HG03571 (cell line): ENCODE results near the gene AREG.

Source experiments
- ATAC-seq: cut with Tn5 transposase; IDR thresholded peaks from one replicate; pipeline ENCODE4 v1.9.1; 2021; ENCODE audit not compliant: unreplicated experiment

AREG gene

DNA sequence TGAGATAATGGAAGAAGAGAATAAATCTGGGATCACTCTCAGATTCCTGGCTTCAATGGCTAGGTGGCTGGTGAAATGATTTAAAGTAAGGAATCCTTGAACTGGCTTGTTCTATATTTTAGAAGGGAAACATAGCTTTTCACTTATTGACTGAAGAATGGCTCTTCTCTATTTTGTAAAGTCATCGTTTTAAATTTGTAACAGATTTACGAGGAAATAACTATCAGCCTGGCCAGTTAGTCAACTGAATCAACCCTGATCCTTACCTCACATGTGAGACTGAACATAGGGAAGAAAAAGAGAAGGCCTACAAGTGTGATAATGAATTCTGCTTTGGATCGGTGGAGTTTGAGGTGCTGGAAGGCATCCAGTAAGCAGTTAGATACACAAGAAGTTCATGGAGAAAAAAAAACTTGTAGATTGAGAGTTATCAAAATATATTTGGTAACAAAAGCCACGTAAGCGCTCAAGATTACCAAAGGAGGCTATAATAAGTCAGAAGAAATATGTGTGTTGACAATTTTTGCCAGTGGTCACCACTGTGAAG lies 12.0 kb downstream of the AREG start:
- no peak for ATAC-seq

DNA sequence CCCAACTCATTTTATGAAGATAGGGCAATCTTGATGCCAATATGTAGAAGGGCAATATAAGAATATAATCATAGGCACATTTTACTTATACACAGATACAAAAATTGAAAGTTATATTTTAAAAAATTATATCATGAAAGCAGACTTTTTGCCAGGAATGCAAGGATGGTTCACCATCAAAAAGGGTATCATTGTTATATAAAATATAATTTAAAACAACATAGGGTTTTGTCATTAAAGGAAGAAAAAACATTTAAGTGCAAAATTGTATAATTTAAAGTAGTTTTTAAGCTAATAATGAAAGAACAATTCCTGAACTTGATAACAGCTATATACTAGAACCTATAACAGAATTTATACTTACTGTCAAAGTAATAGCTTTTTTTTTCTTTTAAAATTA lies 15.9 kb downstream of the AREG start:
- no peak for ATAC-seq

DNA sequence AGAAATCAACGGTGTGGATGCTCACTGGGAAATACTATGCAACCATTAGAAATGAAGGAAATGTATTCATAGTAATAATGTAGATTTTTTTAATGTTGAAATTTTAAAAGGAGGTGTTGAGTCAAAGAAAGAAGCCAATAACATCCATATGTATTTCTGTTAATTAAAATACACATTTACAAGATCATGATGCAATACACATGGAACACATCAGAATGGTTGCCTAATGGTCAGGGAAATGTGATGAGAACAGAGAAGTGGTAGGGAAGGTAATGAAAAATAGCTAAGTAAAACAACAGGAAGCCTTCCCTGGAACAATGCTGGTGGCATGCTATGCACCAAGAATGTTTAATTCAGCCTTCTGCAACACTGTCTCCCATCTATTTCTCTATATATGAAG lies 18.2 kb downstream of the AREG start:
- no peak for ATAC-seq

DNA sequence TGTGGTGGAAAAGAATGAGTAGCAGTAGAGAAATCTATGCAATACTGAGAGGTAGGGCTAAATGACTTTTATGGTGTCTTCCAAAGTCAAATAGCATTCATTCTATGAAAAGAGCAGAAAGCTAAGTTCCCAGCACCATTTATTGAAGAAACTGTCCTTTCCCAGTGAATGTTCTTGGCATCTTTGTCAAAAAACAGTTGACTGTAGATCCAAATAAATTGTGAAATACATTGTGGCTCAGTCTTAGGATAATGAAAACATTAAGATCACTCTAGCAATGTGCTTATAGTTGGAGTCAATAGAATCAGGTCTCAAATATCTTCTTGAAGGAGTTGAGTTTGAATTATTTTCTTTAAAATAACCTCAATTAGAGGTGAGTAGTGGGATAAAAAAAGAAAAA lies 19.4 kb downstream of the AREG start:
- no peak for ATAC-seq

GRCh38 chr4:74466242-74466641 lies 21.3 kb downstream of the AREG start:
- ATAC-seq: no peak

DNA sequence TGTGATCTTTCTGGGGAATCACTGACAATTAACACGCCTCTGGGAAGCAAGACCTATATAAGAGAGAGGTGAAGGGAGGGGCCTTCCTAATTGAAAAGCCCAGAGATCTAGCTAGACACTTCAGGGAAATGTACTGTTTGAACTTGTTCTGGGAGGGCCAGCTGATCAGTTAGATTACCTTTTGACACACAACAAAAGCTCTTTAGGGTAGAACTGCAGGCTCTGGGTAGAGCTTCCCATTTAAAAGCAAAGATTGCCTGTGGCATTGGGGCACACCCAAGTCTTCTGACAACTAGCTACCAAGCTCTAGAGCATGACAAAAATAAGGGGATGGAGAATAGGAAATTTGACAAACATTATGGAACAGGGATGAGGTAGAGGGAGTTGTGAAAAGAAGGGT lies 26.3 kb downstream of the AREG start:
- ATAC-seq: no peak

DNA sequence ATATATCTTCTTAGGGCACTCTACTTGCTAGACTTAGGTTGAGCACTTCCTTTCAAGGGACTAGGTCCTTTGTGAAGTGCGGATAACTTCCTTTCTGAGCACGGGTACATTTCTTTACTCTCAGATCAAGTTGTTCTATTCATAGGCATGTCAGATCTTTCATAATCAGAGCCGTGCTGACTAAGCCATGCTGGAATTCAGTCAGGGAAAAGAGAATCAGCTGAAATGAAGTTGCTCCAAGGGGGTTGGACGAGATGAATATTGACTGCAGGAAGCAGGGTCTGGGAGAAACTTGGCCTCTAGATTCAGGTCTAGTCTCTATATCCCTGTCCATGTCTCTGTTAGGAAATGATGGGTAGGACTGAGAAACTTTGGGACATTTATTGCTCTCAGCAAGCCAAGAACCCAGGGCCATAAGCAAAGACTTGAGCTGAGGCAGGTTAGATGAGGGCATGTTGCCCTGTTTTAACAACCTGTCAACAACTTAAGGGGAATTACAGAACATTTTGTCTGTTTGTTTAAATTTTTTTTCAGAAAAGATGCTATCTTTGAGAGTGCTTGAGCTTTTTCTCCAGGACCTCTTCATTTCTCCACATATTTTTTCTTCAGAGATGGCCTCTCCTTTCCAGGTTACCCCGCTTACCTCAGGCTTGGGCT lies 28.3 kb downstream of the AREG start:
- ATAC-seq: no peak

DNA sequence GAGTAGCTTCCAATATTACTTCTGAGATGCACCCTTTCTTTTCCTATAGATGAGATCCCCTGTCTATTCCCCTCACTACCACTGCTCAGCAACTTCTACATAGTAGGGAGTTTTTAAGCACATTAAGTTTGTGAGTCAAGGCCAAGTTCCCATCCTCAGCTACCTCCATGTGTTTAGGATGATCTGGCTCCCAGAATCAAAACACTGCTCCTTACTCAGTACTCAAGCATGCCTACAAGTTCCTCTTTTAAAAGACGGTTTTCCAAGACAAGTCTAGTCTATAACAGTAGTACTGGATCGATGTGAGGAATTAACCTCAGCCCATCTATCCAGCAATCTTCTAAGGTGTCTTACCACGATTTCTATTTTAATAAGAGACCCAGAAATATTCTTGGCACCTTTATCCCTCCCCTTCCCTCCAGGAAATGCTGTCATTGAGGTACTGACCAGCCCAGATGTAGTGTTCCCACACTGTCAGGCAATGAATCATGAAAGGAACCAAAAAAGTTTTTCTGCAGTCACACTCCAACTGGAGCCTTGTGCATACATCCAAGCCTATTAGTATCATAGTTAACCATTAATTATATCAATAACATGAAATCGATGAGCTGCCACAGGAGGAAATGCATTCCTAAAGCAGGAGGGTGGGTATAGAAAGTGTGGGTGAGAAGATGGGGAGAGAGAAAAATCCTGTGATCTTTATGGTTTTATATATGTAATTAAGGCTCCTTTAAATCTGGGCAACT lies 29.6 kb downstream of the AREG start:
- no peak for ATAC-seq

DNA sequence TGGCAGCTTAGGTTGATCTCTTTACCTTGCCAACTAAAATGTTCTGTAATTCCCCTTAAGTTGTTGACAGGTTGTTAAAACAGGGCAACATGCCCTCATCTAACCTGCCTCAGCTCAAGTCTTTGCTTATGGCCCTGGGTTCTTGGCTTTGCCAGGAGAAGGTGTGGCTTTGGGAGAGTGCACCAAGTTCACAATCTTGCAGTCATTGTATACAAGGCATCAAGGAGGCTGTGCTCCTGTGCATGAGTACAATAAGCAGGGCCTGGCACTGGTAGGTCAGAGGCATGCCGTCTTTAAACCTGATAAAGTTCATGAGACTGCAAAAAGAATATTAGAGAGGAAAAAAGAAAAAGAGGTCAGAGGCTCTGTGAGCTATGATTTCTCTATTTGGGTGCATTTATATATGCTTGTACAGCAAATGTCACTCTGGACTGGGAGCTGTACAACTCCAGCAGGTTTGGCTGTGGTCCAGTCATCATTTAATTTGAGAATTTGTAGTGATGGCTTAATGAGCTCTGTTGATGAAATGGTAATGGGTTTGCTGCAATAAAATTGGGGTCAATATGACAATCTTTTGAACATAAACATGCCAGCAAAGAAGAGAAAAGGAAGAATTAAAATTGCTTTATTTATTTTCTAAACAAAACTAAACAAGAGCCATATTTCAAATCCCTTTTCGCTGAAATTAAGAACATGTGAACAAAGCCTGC lies 30.3 kb downstream of the AREG start:
- ATAC-seq: no peak

DNA sequence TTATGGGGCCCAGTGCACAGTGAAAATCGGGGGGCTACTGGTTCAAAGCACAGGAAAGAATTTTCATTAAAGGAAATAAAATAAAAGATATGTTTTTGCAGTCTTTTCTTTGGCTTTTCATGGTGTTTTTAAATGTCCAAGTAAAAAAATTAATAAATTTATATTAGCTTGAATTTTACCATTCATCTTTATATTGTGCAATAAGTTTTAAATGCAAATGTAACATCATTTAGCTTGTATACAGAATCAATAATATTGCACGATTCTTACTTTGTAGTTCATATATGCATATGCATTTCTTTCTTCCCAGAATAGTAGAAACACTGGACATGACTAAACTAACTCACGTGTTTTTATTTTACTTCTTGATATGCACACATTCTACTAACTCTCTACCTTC lies 31.0 kb downstream of the AREG start:
- no peak for ATAC-seq

DNA sequence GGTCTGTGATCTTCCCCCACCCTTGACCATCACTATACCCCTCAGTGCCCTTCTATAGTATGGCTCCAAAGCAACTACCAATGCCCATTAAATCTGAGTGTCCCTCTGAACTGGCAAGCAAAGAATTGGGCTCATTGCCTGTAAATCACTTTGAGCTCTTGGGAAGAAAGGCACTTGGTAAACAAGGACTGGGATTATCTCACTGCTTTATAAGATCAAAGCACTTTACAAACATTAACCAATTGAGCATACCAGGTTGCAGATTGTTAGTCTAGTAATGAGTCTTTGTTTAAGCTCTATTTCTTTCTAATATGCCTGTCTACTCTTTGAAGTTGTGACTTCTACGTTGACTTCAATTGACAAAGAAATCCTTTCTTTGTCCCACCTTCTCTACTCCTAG lies 34.1 kb downstream of the AREG start:
- ATAC-seq: no peak

- ATAC-seq: no peak
These were observed 35.3 kb downstream of the AREG start for GRCh38 chr4:74480267-74480666.

- ATAC-seq: no peak
These were observed 37.1 kb downstream of the AREG start for GRCh38 chr4:74481891-74482609.

DNA sequence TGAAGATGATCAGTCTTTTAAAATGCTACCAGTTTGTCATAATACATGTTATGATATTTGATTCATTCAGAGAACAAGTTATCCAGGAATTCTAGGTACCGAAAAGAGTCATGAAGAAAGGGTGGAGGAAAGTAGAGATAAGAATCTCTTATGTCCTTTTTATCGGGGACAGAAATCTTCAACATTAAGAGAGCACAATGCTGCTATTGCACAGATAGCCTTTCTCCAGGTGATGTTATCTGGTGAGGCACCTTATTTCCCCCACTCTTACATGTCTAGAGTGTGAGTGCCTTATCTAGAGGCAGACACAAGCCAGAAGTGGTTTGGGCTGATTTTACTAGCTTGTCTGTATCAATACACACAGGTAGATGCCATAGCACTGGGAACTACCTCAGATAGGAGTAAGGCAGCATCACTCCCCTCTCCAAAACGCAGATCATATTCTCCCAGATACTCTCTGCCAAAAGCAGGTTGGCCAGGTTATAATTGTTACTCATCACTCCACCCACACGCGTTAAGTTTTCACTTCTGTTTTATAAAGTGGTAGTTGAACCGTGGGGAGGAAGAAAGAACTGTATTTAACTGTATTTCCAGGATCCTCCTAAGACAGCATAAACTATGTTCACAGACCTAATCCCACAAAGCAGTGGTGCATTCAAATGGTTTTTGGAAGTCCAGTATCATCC lies 38.4 kb downstream of the AREG start:
- ATAC-seq: no peak

GRCh38 chr4:74486905-74487304 lies 42.0 kb downstream of the AREG start:
- ATAC-seq: no peak

DNA sequence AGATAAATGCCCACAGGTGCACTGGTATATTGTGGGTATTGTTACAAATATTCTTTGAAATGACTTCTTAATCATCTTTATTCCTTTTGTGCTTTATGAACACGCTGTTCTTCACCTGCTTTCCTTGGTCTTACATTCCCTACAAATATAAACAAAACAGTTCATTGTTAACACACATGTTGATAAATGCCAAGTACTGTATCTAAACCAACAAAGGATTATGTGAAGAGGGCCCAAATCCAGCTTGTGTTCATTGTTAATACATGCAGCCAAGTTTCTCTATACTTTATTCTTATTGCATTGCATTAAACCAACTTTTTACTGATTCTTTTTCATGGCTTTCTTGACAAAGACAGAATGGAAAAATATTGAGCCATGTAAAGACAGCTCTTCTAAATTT lies 42.8 kb downstream of the AREG start:
- no peak for ATAC-seq

- ATAC-seq: no peak
These were observed 45.8 kb downstream of the AREG start for GRCh38 chr4:74490736-74491135.

GRCh38 chr4:74499986-74500781 lies 55.2 kb downstream of the AREG start:
- no peak for ATAC-seq

- ATAC-seq: no peak
These were observed 56.6 kb downstream of the AREG start for GRCh38 chr4:74501579-74501978.

DNA sequence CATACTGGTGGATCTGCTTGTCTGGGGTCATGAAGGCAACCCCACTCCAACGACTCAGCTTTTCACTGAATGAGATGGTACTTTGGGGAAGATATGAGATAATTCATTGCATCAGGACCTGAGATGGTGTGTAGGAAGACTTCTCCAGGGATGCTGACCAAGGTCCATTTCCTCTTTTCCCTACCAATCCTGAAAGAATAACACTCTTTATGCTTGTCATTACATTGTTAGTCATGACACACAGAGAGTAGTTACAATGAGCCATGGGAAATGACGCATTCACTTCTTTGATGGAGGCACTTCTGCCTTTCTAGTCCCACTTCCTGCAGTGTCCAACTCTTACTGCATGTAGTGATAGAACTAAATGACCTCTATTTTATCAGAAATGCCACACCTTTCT lies 58.6 kb downstream of the AREG start:
- ATAC-seq: no peak
